ENCODE measurements around the gene NHEJ1.

The NHEJ1 gene

DNA sequence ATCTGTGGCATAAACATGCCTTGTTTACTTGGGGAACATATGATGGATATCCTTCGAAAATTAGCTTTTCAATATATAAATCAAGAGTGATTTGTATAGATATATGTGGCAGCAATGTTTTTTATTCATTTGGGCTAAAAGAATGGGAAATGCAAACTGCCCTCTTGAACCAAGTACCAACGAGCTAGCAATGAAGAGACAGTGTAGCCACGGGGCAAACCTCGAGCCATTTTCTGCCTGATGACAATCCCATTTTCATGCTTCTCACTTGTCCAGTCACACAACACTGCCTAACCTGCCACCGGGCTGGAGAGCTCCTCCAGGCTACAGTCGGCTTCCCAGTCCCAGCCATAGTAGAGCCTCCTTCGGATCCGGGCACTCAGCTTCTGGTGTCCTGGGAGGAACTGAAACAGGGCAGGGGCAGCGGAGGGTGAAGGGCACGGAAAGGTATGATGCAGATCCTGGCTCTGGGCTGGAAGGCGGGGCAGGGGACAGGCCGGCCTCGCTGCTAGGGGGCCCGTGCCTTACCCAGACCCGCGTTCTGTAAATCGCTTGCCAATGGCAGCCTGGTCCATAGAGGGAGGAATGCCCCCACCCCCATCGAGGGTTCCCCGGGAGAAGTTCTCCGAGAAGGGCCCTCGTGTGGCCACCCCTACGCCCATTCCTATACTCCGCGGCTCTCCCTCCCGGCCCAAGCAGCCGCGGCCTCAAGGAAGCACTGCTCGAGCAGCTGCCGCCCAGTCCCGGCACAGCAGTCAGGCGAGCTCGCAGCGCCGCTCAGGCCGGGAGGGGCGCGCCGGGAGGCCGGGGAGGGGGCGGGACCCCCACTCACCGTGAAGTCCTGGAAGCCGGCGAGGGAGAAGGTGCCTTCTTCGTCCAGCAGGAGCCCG is 15.6 kb upstream of the NHEJ1 start:
- peak overlapping the region; percentile 93 for H3K4me3 ChIP-seq (ENCODE audit: low read length)
- DNase-seq (ENCODE audit: low read depth) = peak; percentile 41
- TF ChIP-seq, protein P1, sequence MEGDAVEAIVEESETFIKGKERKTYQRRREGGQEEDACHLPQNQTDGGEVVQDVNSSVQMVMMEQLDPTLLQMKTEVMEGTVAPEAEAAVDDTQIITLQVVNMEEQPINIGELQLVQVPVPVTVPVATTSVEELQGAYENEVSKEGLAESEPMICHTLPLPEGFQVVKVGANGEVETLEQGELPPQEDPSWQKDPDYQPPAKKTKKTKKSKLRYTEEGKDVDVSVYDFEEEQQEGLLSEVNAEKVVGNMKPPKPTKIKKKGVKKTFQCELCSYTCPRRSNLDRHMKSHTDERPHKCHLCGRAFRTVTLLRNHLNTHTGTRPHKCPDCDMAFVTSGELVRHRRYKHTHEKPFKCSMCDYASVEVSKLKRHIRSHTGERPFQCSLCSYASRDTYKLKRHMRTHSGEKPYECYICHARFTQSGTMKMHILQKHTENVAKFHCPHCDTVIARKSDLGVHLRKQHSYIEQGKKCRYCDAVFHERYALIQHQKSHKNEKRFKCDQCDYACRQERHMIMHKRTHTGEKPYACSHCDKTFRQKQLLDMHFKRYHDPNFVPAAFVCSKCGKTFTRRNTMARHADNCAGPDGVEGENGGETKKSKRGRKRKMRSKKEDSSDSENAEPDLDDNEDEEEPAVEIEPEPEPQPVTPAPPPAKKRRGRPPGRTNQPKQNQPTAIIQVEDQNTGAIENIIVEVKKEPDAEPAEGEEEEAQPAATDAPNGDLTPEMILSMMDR (conservative IDR thresholded peaks at IDR 0.05; ENCODE audit: low read length) = peak; percentile 17; the same call in 1 of the 2 replicates

- peak overlapping the region; percentile 93 for H3K4me3 ChIP-seq (ENCODE audit: low read length)
- TF ChIP-seq, protein P1 (conservative IDR thresholded peaks at IDR 0.05; ENCODE audit: low read length) = no peak
- no peak for DNase-seq (ENCODE audit: low read depth)
These were observed 14.9 kb upstream of the NHEJ1 start for GRCh38 chr2:219175486-219175885.

- TF ChIP-seq, protein P1 (conservative IDR thresholded peaks at IDR 0.05; ENCODE audit: low read length) = no peak
- H3K4me3 ChIP-seq (ENCODE audit: low read length) = no peak overlapping the region
- DNase-seq (ENCODE audit: low read depth) = no peak
These were observed 14.2 kb upstream of the NHEJ1 start for GRCh38 chr2:219174801-219175200.

GRCh38 chr2:219174146-219174545 is 13.5 kb upstream of the NHEJ1 start:
- DNase-seq (ENCODE audit: low read depth) = no peak
- H3K4me3 ChIP-seq (ENCODE audit: low read length) = no peak overlapping the region
- TF ChIP-seq, protein P1 (conservative IDR thresholded peaks at IDR 0.05; ENCODE audit: low read length) = no peak

GRCh38 chr2:219173176-219173575 is 12.6 kb upstream of the NHEJ1 start:
- TF ChIP-seq, protein P1 (conservative IDR thresholded peaks at IDR 0.05; ENCODE audit: low read length) = no peak
- no peak for DNase-seq (ENCODE audit: low read depth)
- H3K4me3 ChIP-seq (ENCODE audit: low read length) = no peak overlapping the region

DNA sequence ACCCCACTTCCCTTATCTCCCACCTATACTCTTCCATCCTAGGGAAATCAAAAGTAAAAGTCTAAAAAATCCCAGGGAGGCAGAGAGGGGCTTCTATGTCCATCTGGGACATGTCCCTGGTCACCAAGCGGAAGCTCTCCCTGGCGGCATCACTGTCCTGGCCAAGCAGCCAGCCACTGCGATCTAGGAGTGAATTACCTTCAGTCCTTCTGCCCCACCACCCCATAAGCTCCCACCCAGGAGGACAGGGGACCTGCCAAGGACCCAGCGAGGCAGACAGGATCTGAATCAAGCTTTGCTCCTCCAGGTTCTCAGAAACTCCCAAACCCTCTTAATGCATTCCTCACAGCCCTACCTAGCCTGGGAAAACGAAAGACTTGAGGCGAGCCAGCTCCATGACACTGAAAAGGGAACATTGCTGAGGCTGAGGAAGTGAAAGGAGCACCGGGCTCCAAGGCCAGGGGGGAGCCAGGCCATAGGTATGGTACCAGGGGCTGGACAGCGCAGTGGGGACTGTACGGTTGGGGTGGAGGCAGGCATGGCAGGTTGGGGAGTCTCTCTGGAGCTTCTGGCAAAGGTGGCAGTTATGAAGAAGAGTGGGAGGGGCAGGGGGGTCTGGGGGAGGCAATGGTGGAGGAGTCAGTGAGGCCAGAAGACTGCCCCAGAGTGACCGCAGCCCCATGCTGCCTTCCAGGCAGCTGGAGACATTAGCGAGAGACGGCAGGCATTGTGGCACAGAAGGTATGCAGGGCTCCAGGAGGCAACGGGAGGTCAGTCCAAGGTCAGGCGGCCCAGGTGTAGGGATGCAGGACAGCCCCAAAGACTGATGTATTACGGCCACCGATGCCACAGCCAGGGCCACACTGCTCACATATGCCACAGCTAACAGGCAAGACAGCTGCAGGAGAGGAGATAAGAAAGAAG is 11.9 kb upstream of the NHEJ1 start:
- TF ChIP-seq, protein P1 (conservative IDR thresholded peaks at IDR 0.05; ENCODE audit: low read length) = no peak

More for the DNA sequence above, 11.9 kb upstream of the NHEJ1 start:
- H3K4me3 ChIP-seq (ENCODE audit: low read length) = no peak overlapping the region
- no peak for DNase-seq (ENCODE audit: low read depth)
